Calu3 (cell line): ENCODE results near the gene EXO5. TPM values are rescaled to one million over a fixed set of nuclear protein-coding genes. Genes with fewer than 3 reads are reported as not detected.

Experiments
- BruUV-seq: library from RNA; stranded (reverse); fragments of 400-500 nt; replicated peaks from 2 replicates; lab custom pipeline; 2021; lab: Mats Ljungman, UMichigan
- CTCF ChIA-PET: fragments of 300-600 bp; sonication (Branson Sonifier 250); formaldehyde crosslinking; loops from one replicate; lab custom pipeline; 2022; ENCODE audit warnings: antibody characterized with exemption; lab: Charles Lee
- DNase-seq: peaks from one replicate; pipeline ENCODE4 v3.0.0; 2022
- H3K27ac Mint-ChIP-seq: one replicate; pipeline ENCODE4 v1.8.0; 2022; ENCODE audit warnings: mixed read lengths; ENCODE audit not compliant: unreplicated experiment
- H3K27me3 Mint-ChIP-seq: one replicate; pipeline ENCODE4 v1.8.0; 2022; ENCODE audit warnings: mixed read lengths; ENCODE audit not compliant: unreplicated experiment
- H3K36me3 Mint-ChIP-seq: one replicate; pipeline ENCODE4 v1.8.0; 2022; ENCODE audit warnings: mild to moderate bottlenecking, moderate library complexity, mixed read lengths; ENCODE audit not compliant: insufficient read depth, unreplicated experiment
- H3K4me1 Mint-ChIP-seq: one replicate; pipeline ENCODE4 v1.8.0; 2022; ENCODE audit warnings: mild to moderate bottlenecking, low read depth, mixed read lengths; ENCODE audit not compliant: unreplicated experiment
- H3K4me3 Mint-ChIP-seq: one replicate; pipeline ENCODE4 v1.8.0; 2022; ENCODE audit warnings: mild to moderate bottlenecking, low read depth, moderate library complexity, mixed read lengths; ENCODE audit not compliant: unreplicated experiment
- H3K9me3 Mint-ChIP-seq: one replicate; pipeline ENCODE4 v1.8.0; 2022; ENCODE audit warnings: low read depth, mixed read lengths; ENCODE audit not compliant: unreplicated experiment
- CTCF ChIP-seq: fragments of 200-600 bp; IDR thresholded peaks from one replicate; pipeline ENCODE4 v1.8.0; 2022; ENCODE audit warnings: antibody characterized with exemption; ENCODE audit not compliant: unreplicated experiment
- intact Hi-C: fragments of 100-400 bp; cut with micrococcal nuclease; formaldehyde crosslinking; loops from one replicate; pipeline ENCODE4 v1.10.0; 2022; ENCODE audit not compliant: unreplicated experiment
- total RNA-seq: library from RNA; stranded (reverse); gene quantifications from 2 replicates; pipeline ENCODE4 v1.2.3, GENCODE V29; 2022

Gene EXO5
- total RNA-seq, 1 experiment from 2014 or later = 12.2 TPM

DNA sequence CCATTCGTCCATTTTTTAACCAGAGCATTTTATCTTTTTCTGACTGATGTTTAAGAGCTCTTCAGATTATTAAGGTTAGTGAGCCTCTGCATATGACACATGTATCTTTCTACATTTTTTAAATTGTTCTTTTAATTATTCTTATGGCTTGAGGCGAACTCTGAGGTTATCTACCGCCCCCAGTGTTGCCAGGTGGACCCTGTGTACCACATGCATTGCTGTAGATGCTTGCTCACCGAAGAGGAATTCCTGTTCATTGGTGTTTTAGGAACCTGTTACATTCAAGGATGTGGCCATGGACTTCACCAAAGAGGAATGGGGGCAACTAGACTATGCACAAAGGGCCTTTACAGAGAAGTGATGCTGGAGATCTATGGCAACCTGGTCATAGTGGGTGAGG, 54.7 kb downstream of the EXO5 start:
- no TSS peak for BruUV-seq
- no peak overlapping the region for H3K4me3 Mint-ChIP-seq
- CTCF ChIA-PET = no interaction called here

DNA sequence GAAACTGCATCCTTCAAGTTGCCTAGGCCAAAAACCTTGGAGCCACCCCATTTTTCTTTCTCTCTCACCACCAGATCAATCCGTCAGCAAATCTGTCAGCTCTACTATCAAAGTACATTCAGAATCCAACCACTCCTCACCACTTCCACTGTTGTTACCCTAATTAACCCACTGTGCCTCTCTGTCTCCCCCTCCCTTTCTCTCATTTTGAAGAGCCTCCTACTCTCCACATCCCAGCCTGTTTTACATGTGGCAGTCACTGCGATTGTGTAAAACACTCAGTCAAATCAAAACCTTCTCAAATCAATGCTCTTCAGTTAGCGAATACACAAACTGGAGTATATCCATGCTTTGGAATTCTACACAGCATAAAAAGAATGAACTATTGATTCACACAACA, 55.9 kb downstream of the EXO5 start:
- no peak for TF ChIP-seq CTCF
- no TSS peak for BruUV-seq
- CTCF ChIA-PET = no interaction called here
- Mint-ChIP-seq H3K4me1 (no peaks in the 10 kb centered on the region), H3K36me3 (no peaks in the 10 kb centered on the region), H3K9me3 (peaks cover 10% of the 10 kb centered on the region), H3K4me3 (no peak overlapping the region), H3K27me3 (peaks cover 15% of the 10 kb centered on the region), H3K27ac (no peak overlapping the region)
- intact Hi-C loops = no loop called here
- DNase-seq = no peak

More for the DNA sequence above, 54.7 kb downstream of the EXO5 start:
- intact Hi-C loops = no loop called here
- no peak overlapping the region for H3K27ac Mint-ChIP-seq
- TF ChIP-seq CTCF = no peak
- H3K4me1 Mint-ChIP-seq = no peaks in the 10 kb centered on the region
- no peak for DNase-seq
- peaks cover 10% of the 10 kb centered on the region for H3K9me3 Mint-ChIP-seq
- H3K27me3 Mint-ChIP-seq = peaks cover 15% of the 10 kb centered on the region
- no peaks in the 10 kb centered on the region for H3K36me3 Mint-ChIP-seq

- CTCF ChIA-PET = no interaction called here
- no TSS peak for BruUV-seq
- Mint-ChIP-seq H3K27ac (no peak overlapping the region), H3K4me3 (no peak overlapping the region), H3K27me3 (peaks cover 15% of the 10 kb centered on the region), H3K9me3 (peaks cover 10% of the 10 kb centered on the region), H3K36me3 (no peaks in the 10 kb centered on the region), H3K4me1 (no peaks in the 10 kb centered on the region)
- TF ChIP-seq CTCF = no peak
- DNase-seq = no peak
- intact Hi-C loops = no loop called here
These were observed 56.3 kb downstream of the EXO5 start for GRCh38 chr1:40564913-40565312.

Other genes starting within 250 kb of the EXO5 start
- 3.0 and 3.2 TPM in 2 replicates for gene COL9A2, start 191.5 kb upstream of the EXO5 start, total RNA-seq
- 12.8 and 13.7 TPM in 2 replicates for gene SMAP2, start 135.0 kb upstream of the EXO5 start, total RNA-seq
- gene ZFP69B, start 58.3 kb upstream of the EXO5 start, total RNA-seq = 4.5 and 5.1 TPM in 2 replicates
- 2.7 and 2.9 TPM in 2 replicates for gene ZFP69, start 31.5 kb upstream of the EXO5 start, total RNA-seq
- gene ZNF684, start 22.9 kb downstream of the EXO5 start, total RNA-seq = 4.5 and 5.1 TPM in 2 replicates
- 0.81 and 1.3 TPM in 2 replicates for gene RIMS3, start 156.9 kb downstream of the EXO5 start, total RNA-seq
- 65.5 and 66.0 TPM in 2 replicates for gene NFYC, start 182.9 kb downstream of the EXO5 start, total RNA-seq